RCC 7860 (cell line): Measurements from ENCODE around the gene FGFR1OP2.
"Not testable (repeated sequence)": the region's sequence is repeated elsewhere in the genome, so short reads cannot be mapped to it uniquely, and the experiment has no call there.

ENCODE experiments used
- DNase-seq: peaks from one replicate; pipeline ENCODE4 v3.0.0-alpha.2; 2015; ENCODE audit warnings: low spot score
- FAIRE-seq: peaks from 2 replicates; lab custom pipeline; 2012; peaks lifted over from hg19 to GRCh38; lab: Jason Lieb, UNC

The FGFR1OP2 gene

GRCh38 chr12:26940516-26941214 is 2.4 kb downstream of the FGFR1OP2 start:
- FAIRE-seq = no peak
- DNase-seq = no peak

GRCh38 chr12:26941215-26941594 is 2.9 kb downstream of the FGFR1OP2 start:
- no peak for FAIRE-seq
- DNase-seq = no peak

- DNase-seq (no peak), FAIRE-seq (no peak)
These were observed 10.0 kb downstream of the FGFR1OP2 start for GRCh38 chr12:26948309-26948708.

GRCh38 chr12:26953447-26953846 is 15.2 kb downstream of the FGFR1OP2 start:
- FAIRE-seq = no peak
- DNase-seq = no peak

GRCh38 chr12:26954027-26954426 is 15.8 kb downstream of the FGFR1OP2 start:
- FAIRE-seq = no peak
- no peak for DNase-seq

- not testable (repeated sequence) for FAIRE-seq, DNase-seq
These were observed 23.1 kb downstream of the FGFR1OP2 start for GRCh38 chr12:26961391-26961790.

- DNase-seq (no peak), FAIRE-seq (no peak)
These were observed 23.5 kb downstream of the FGFR1OP2 start for GRCh38 chr12:26961803-26962202.

- FAIRE-seq = no peak
- DNase-seq = no peak
These were observed 25.1 kb downstream of the FGFR1OP2 start for GRCh38 chr12:26963413-26963812.

GRCh38 chr12:26966842-26967241 is 28.6 kb downstream of the FGFR1OP2 start:
- FAIRE-seq = no peak

GRCh38 chr12:26970136-26970535 is 31.9 kb downstream of the FGFR1OP2 start:
- no peak for FAIRE-seq

More at GRCh38 chr12:26966842-26967241, 28.6 kb downstream of the FGFR1OP2 start:
- DNase-seq = no peak

GRCh38 chr12:26971963-26972362 is 33.7 kb downstream of the FGFR1OP2 start:
- FAIRE-seq (no peak), DNase-seq (no peak)

More at GRCh38 chr12:26970136-26970535, 31.9 kb downstream of the FGFR1OP2 start:
- no peak for DNase-seq

- no peak for FAIRE-seq
- DNase-seq = no peak
These were observed 38.4 kb downstream of the FGFR1OP2 start for GRCh38 chr12:26976687-26977086.

GRCh38 chr12:26978801-26979200 is 40.5 kb downstream of the FGFR1OP2 start:
- FAIRE-seq = no peak
- DNase-seq = no peak

GRCh38 chr12:26979733-26980132 is 41.5 kb downstream of the FGFR1OP2 start:
- no peak for FAIRE-seq
- no peak for DNase-seq

- no peak for DNase-seq
- FAIRE-seq = no peak
These were observed 44.6 kb downstream of the FGFR1OP2 start for GRCh38 chr12:26982866-26983265.

- FAIRE-seq (no peak), DNase-seq (no peak)
These were observed 49.6 kb downstream of the FGFR1OP2 start for GRCh38 chr12:26987634-26988424.

GRCh38 chr12:26988703-26989102 is 50.4 kb downstream of the FGFR1OP2 start:
- DNase-seq = no peak
- FAIRE-seq = no peak

GRCh38 chr12:26989873-26990272 is 51.6 kb downstream of the FGFR1OP2 start:
- DNase-seq (no peak), FAIRE-seq (no peak)

GRCh38 chr12:26991826-26992225 is 53.6 kb downstream of the FGFR1OP2 start:
- FAIRE-seq (no peak), DNase-seq (no peak)

- FAIRE-seq (no peak), DNase-seq (no peak)
These were observed 55.8 kb downstream of the FGFR1OP2 start for GRCh38 chr12:26994109-26994508.

- FAIRE-seq = no peak
- no peak for DNase-seq
These were observed 57.4 kb downstream of the FGFR1OP2 start for GRCh38 chr12:26995706-26996105.

- DNase-seq = no peak
- FAIRE-seq = no peak
These were observed 58.7 kb downstream of the FGFR1OP2 start for GRCh38 chr12:26997003-26997402.
